Testis (tissue), 2 donors: Measurements from ENCODE around the gene SERINC2.

ENCODE experiments used
- CTCF ChIP-seq, 3 experiments: fragments of 450-650 bp in 2 of 3; fragments of 200-600 bp in 1 of 3; sonication (generic) in 1 of 3; IDR thresholded peaks; one replicate each; pipeline ENCODE4 v1.5.1; 2016 to 2019; ENCODE audit warnings: antibody characterized with exemption in 3 of 3, mild to moderate bottlenecking in 2 of 3, moderate library complexity in 1 of 3
- POLR2A ChIP-seq: fragments of 450-650 bp; IDR thresholded peaks from one replicate; pipeline ENCODE4 v1.6.1; 2017; ENCODE audit warnings: antibody characterized with exemption, mild to moderate bottlenecking, moderate library complexity

DNA sequence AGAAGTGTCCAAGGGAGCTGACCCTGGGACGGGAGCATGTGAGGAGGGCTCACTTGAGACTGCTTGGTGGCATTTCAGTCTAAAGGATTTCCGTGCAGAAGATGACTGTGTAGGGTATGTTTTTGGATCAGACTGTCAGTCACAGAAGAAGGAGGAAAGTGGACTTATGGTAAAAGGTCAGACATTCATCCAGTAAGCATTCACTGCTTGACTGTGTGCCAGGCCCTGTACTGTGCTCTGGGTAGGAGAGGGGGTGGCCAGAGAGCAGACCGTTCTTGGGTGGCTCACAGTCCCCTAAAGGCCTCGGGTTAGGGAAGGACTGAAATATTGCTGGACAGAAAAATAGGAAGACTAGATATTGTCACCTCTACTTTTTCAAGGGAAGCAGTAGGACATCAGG is 2.1 kb upstream of the SERINC2 start:
- TF ChIP-seq CTCF (IDR thresholded peaks at IDR 0.05) = no peak
- TF ChIP-seq POLR2A = no peak
